Nephron progenitor cell (in vitro differentiated cells): ENCODE results near the gene CADM1.

Source experiments
- DNase-seq: peaks from one replicate; pipeline ENCODE4 v3.0.0; 2021
- H3K27ac Mint-ChIP-seq: 2 replicates; pipeline ENCODE4 v1.8.0; 2021; ENCODE audit warnings: mild to moderate bottlenecking, moderate library complexity, mixed read lengths
- H3K27me3 Mint-ChIP-seq: 2 replicates; pipeline ENCODE4 v1.8.0; 2021; ENCODE audit warnings: mild to moderate bottlenecking, low read depth, mixed read lengths; ENCODE audit not compliant: poor library complexity
- H3K36me3 Mint-ChIP-seq: 2 replicates; pipeline ENCODE4 v1.8.0; 2021; ENCODE audit warnings: low read depth, mixed read lengths
- H3K4me1 Mint-ChIP-seq: 2 replicates; pipeline ENCODE4 v1.8.0; 2021; ENCODE audit warnings: mixed read lengths
- H3K4me3 Mint-ChIP-seq: 2 replicates; pipeline ENCODE4 v1.8.0; 2021; ENCODE audit warnings: mild to moderate bottlenecking, moderate library complexity, mixed read lengths
- H3K9me3 Mint-ChIP-seq: 2 replicates; pipeline ENCODE4 v1.8.0; 2021; ENCODE audit warnings: mild to moderate bottlenecking, moderate library complexity, mixed read lengths
- TF ChIP-seq, protein P1 (sequence below): fragments of 200-600 bp; sonication (generic); IDR thresholded peaks from 2 replicates; pipeline ENCODE4 v1.5.0; 2021; ENCODE audit warnings: antibody characterized with exemption

The CADM1 gene

DNA sequence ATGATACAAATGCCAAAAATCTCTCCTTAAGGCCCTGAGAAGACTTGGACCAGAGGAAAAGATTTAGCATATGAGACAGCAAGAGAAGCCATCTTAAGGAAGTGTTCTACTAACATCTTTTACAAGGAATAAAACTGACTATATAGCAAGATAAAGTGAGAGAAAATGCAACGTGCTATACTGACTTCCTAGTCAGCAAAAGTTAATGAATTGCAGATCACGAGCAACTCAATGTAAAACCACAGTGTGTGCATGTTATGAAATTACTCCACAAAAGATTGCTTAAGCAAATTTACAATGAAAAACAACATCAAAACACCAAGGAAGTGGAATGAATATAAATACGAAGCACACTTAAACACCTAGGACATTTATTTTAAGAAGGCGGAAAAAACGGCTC, 187.5 kb downstream of the CADM1 start:
- no peak overlapping the region for H3K27ac Mint-ChIP-seq
- TF ChIP-seq, protein P1, sequence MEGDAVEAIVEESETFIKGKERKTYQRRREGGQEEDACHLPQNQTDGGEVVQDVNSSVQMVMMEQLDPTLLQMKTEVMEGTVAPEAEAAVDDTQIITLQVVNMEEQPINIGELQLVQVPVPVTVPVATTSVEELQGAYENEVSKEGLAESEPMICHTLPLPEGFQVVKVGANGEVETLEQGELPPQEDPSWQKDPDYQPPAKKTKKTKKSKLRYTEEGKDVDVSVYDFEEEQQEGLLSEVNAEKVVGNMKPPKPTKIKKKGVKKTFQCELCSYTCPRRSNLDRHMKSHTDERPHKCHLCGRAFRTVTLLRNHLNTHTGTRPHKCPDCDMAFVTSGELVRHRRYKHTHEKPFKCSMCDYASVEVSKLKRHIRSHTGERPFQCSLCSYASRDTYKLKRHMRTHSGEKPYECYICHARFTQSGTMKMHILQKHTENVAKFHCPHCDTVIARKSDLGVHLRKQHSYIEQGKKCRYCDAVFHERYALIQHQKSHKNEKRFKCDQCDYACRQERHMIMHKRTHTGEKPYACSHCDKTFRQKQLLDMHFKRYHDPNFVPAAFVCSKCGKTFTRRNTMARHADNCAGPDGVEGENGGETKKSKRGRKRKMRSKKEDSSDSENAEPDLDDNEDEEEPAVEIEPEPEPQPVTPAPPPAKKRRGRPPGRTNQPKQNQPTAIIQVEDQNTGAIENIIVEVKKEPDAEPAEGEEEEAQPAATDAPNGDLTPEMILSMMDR = no peak
- no peak overlapping the region for H3K4me3 Mint-ChIP-seq
- H3K27me3 Mint-ChIP-seq = no peaks in the 10 kb centered on the region
- DNase-seq = no peak
- H3K36me3 Mint-ChIP-seq = peaks cover 9% of the 10 kb centered on the region
- peaks cover 80% of the 10 kb centered on the region for H3K4me1 Mint-ChIP-seq
- no peaks in the 10 kb centered on the region for H3K9me3 Mint-ChIP-seq

DNA sequence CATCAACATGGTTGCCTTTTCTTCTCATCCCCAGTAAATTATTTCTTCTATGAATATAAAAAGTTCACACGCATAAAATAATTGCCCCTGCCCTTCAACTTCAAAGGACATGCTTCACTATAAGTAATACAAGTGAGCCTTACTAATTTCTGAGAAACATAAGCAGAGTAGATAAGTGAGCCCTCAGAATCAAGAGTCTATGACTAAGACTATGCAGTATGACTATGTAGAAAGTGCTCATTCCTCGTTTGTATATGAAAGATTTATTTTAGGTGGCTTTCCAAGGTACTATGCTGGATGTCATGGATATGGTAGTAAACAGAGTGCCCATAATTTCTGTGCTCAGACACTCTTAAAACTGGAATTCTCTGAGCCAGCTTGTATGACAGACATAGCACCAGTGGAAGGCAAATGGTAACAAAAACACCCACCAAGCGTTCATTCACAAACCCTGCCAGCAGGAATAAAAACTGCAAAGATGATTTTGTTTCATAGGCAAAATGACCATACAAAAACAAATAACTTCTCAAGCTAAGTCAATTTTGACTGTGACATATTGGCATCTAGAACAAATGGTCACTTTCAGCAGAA, 189.8 kb downstream of the CADM1 start:
- no peaks in the 10 kb centered on the region for H3K9me3 Mint-ChIP-seq
- peaks cover 14% of the 10 kb centered on the region for H3K36me3 Mint-ChIP-seq
- TF ChIP-seq, protein P1 = no peak
- H3K27ac Mint-ChIP-seq = no peak overlapping the region
- no peak for DNase-seq
- peaks cover 83% of the 10 kb centered on the region for H3K4me1 Mint-ChIP-seq
- no peaks in the 10 kb centered on the region for H3K27me3 Mint-ChIP-seq
- no peak overlapping the region for H3K4me3 Mint-ChIP-seq

DNA sequence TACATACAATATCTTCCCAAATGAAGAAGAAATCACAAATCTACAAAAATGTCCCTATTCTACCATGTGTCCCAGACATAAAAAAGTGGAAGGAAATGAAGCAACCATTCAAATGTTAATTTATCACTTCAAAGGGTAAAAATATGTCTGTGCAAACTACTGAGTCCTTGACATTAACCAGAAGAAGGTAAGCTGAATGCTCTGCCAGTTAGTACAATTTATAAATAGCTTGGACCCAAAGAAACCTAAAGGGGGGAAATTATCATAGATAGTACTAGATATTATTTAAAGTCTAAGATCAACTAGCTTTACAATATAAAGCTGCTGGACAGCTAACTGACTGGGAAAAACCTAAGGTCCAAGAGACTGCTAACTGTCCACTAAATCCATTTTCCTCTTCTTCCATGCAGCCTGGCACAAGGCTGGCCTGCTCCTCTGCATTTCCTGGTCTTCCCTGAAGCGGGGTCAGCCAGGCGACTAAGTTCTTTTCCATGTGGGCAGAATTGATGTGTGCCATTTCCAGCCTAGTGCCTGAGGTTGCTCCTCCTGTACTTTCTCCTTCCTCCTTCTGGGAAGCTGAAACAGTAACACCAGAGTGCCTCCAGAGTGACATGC, 190.9 kb downstream of the CADM1 start:
- DNase-seq = no peak
- H3K4me1 Mint-ChIP-seq = peaks cover 73% of the 10 kb centered on the region
- H3K9me3 Mint-ChIP-seq = no peaks in the 10 kb centered on the region
- no peaks in the 10 kb centered on the region for H3K27me3 Mint-ChIP-seq
- TF ChIP-seq, protein P1 = no peak
- peak overlapping the region; percentile 60 for H3K27ac Mint-ChIP-seq
- peaks cover 14% of the 10 kb centered on the region for H3K36me3 Mint-ChIP-seq
- H3K4me3 Mint-ChIP-seq = no peak overlapping the region

DNA sequence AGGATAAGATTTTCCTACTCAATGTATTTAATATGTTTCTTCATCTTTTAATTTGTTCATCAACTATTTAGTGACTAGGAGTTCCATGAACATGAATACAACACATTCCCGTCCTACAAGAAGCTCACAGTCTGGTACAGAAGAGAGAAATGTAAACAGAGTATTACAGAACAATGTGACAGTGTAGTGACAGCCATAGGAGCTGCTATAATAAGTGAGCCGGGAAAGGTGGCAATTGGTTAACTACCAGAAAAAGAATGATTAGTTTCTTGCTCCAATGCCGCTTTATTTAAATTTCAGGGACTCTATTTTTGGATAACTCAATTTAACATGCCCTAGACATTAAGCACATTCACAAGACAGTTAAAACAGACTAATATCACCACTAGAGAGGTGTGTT, 192.3 kb downstream of the CADM1 start:
- Mint-ChIP-seq H3K36me3 (peaks cover 14% of the 10 kb centered on the region), H3K27me3 (no peaks in the 10 kb centered on the region), H3K9me3 (no peaks in the 10 kb centered on the region), H3K4me3 (no peak overlapping the region), H3K4me1 (peaks cover 59% of the 10 kb centered on the region), H3K27ac (no peak overlapping the region)
- no peak for DNase-seq
- TF ChIP-seq, protein P1 = no peak

DNA sequence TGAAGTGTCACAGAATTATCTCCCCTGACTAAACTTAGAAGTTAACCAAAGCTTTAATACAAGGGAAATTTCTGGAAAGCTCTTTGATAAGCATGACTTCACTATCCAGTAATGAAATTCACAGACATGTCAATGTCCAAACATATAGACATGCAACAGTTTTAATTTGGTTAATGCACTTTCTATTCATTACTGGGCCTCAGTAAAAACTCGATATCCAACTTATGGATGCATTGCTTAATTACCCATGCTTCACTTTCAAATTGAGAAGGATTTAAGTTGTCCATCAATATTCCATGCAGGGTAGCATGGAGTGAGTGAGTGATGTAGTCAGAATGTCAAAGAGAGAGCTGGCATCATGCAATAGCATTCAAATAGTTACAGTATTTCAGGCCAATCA, 197.5 kb downstream of the CADM1 start:
- Mint-ChIP-seq H3K9me3 (no peaks in the 10 kb centered on the region), H3K27ac (no peak overlapping the region), H3K4me3 (no peak overlapping the region), H3K27me3 (no peaks in the 10 kb centered on the region), H3K4me1 (peaks cover 45% of the 10 kb centered on the region), H3K36me3 (peaks cover 5% of the 10 kb centered on the region)
- no peak for DNase-seq
- TF ChIP-seq, protein P1 = no peak
